Fibroblast of villous mesenchyme (primary cell): ENCODE measurements around the gene NEK8. TPM values are rescaled to one million over a fixed set of nuclear protein-coding genes. Genes with fewer than 3 reads are reported as not detected.
A peak's percentile ranks its signal among the peaks of the same experiment; 100 is the strongest.
"Not testable (repeated sequence)": the region's sequence is repeated elsewhere in the genome, so short reads cannot be mapped to it uniquely, and the experiment has no call there.

Experiments used
- DNase-seq: peaks from one replicate; pipeline ENCODE4 v3.0.0-alpha.2; 2010; ENCODE audit warnings: low read depth
- H3K4me3 ChIP-seq: 2 replicates; pipeline ENCODE4 v1.5.1; 2011; ENCODE audit warnings: low read depth, mild to moderate bottlenecking, low read length
- CTCF ChIP-seq: IDR thresholded peaks from 2 replicates; pipeline ENCODE4 v1.5.1; 2012; ENCODE audit warnings: low read depth, mild to moderate bottlenecking, low read length; ENCODE audit not compliant: insufficient read depth
- total RNA-seq: library from RNA; depleted of rRNA; stranded (reverse); fragments of >200 nt; gene quantifications from 2 replicates; pipeline ENCODE4 v1.2.3, GENCODE V29; 2012

The NEK8 gene
- total RNA-seq, 1 donor: 2.2 TPM

- H3K4me3 ChIP-seq: no peak overlapping the region
- DNase-seq: no peak
- TF ChIP-seq CTCF: no peak
Observed at GRCh38 chr17:28722417-28723158, 6.0 kb upstream of the NEK8 start.

DNA sequence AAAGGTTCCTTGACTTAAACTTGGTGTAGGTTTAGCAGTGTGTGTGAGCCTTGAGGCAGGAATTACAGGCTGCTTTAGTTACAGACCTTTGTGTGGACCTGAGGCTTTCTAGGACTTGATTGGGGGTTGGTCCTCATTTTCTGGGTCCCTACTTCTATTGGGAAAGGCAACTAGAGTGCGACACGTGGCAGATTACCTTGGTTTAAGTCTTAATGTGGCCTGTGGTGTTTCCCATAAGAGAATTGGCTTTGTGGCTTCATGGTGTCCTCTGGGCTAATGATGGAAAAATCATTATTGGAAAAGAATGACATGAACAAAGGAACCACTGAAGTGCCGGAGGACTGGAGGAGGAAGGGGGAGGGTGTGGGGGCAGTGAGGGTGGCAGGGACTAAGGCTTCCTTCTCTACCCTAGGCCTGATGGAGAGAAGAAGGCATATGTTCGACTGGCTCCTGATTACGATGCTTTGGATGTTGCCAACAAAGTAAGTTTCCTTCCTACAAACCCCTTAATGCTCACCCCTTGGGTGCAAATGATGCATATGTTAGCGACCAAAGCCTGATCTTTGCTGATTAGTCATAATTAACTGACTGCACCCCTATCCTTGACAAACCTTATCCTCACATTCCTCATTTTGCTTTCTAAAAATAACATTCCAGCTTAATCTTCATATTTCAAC is 5.3 kb upstream of the NEK8 start:
- no peak for DNase-seq
- no peak overlapping the region for H3K4me3 ChIP-seq

DNA sequence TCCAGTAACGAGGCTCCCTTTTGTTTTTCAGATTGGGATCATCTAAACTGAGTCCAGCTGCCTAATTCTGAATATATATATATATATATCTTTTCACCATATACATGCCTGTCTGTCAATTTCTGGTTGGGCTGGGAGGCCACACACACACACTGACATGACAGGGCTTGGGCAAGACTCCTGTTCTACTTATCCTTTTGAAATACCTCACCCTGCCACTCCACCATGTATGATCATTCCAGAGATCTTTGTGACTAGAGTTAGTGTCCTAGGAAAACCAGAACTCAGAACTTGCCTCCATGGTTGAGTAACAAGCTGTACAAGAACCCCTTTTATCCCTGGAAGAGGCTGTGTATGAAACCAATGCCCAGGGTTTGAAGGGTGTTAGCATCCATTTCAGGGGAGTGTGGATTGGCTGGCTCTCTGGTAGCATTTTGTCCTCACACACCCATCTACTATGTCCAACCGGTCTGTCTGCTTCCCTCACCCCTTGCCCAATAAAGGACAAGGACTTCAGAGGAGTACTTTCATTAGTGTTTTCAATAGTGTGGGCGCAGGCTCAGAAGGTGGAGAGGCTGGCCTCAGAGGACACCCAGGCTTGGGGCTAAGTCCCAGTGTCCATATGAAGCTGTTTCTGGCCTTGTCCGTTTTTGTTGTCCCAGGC is 4.6 kb upstream of the NEK8 start:
- not testable (repeated sequence) for H3K4me3 ChIP-seq, DNase-seq

More for the DNA sequence above, 5.3 kb upstream of the NEK8 start:
- no peak for TF ChIP-seq CTCF

DNA sequence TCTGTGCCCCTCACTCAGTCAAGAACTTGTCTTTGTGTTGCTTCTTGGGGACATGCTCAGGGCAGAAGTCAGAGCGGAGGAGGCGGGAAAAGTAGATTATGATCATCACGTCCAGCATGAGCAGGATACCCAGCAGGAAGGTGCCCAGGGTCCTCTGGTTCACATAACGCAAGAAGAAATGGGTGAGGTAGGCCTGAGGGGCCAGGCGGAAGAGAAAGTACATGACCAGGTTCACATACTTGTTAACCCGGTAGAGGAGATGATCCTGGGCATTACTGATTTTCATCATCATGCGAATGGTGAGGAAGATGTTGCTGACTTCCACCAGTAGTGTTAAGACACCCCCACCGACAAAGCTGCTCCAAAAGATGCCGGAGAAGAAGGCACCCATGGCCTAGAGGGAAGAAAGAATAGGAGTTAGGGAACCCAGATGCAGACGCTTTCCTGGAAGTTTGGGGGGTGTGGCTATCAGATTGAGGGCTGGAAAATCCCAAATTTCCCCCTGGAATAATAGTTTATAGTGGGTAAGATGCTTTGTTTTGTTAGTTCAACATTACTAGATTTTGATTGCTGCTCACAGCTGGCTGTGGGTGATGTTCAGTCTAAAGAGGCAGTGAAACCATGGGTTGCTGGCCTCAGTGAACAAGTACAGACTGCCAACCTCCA is 4.0 kb upstream of the NEK8 start:
- no peak for DNase-seq

GRCh38 chr17:28725166-28725659 is 3.4 kb upstream of the NEK8 start:
- peak; percentile 54 for DNase-seq
- no peak for TF ChIP-seq CTCF
- H3K4me3 ChIP-seq: peak overlapping the region; percentile 79

More for the DNA sequence above, 4.0 kb upstream of the NEK8 start:
- no peak for TF ChIP-seq CTCF
- H3K4me3 ChIP-seq: no peak overlapping the region

DNA sequence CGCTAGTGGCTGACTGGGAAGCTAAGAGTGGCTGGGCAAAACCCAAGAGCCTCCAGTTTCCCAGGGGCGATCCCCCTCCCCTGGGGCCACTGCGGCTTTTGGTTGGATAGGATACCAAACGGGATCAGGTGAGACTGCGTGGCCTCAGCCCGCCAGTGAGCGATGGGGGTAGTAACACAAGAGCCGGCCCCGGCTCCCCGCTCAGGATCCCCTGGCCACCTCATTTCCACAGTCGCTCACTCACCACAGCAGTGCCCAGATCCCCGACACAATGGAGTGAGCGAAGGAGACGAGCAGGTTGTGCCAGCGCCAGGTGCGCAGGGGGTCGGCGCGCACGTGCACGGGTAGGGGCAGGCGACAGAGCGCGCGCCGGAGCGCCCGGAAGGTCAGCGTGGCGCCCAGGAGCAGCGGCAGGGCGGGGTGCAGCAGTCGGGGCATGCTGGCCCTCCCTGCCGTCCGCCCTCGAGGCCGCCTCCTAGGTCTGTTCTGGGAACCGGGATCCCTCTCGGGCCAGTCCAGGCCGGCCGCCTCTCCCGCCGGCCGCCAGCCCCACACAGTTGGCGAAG is 2.8 kb upstream of the NEK8 start:
- TF ChIP-seq CTCF: no peak
- DNase-seq: peak; percentile 69
- peak overlapping the region; percentile 79 for H3K4me3 ChIP-seq
